H9 (cell line): ENCODE measurements around the gene CAB39. TPM values are rescaled to one million over a fixed set of nuclear protein-coding genes. Genes with fewer than 3 reads are reported as not detected.

Source experiments
- DNase-seq: peaks from one replicate; pipeline ENCODE4 v3.0.0-alpha.2; 2017
- H2AFZ ChIP-seq: one replicate; pipeline ENCODE4 v1.6.1; 2013; ENCODE audit warnings: mild to moderate bottlenecking, low read length, control low read depth, moderate library complexity
- H2AK5ac ChIP-seq: 2 replicates; pipeline ENCODE4 v1.6.1; 2013; ENCODE audit warnings: low read length, control low read depth, mixed read lengths; ENCODE audit not compliant: insufficient read length
- H2BK120ac ChIP-seq: one replicate; pipeline ENCODE4 v1.6.1; 2013; ENCODE audit warnings: low read depth, mild to moderate bottlenecking, low read length, control low read depth, inconsistent platforms; ENCODE audit not compliant: poor library complexity, severe bottlenecking
- H2BK12ac ChIP-seq: 2 replicates; pipeline ENCODE4 v1.6.1; 2013; ENCODE audit warnings: low read length, control low read depth, mixed read lengths, low read depth; ENCODE audit not compliant: insufficient read length
- H2BK15ac ChIP-seq: 2 replicates; pipeline ENCODE4 v1.6.1; 2013; ENCODE audit warnings: low read depth, low read length, control low read depth
- H2BK20ac ChIP-seq: one replicate; pipeline ENCODE4 v1.6.1; 2013; ENCODE audit warnings: low read depth, mild to moderate bottlenecking, low read length, control low read depth, inconsistent platforms; ENCODE audit not compliant: poor library complexity, severe bottlenecking
- H2BK5ac ChIP-seq: 2 replicates; pipeline ENCODE4 v1.6.1; 2013; ENCODE audit warnings: low read length, control low read depth, mixed read lengths; ENCODE audit not compliant: insufficient read length
- H3K14ac ChIP-seq: 2 replicates; pipeline ENCODE4 v1.6.1; 2013; ENCODE audit warnings: low read length, control low read depth; ENCODE audit not compliant: insufficient read depth
- H3K18ac ChIP-seq: 2 replicates; pipeline ENCODE4 v1.6.1; 2013; ENCODE audit warnings: low read depth, mild to moderate bottlenecking, mixed read lengths, low read length, control low read depth; ENCODE audit not compliant: insufficient read length
- H3K23ac ChIP-seq: 2 replicates; pipeline ENCODE4 v1.6.1; 2013; ENCODE audit warnings: low read length, control low read depth, mixed read lengths, low read depth; ENCODE audit not compliant: insufficient read length
- H3K23me2 ChIP-seq: 2 replicates; pipeline ENCODE4 v1.6.1; 2013; ENCODE audit warnings: low read depth, mild to moderate bottlenecking, mixed read lengths, low read length, control low read depth; ENCODE audit not compliant: insufficient read length, poor library complexity, severe bottlenecking
- H3K27ac ChIP-seq: 2 replicates; pipeline ENCODE4 v1.5.1; 2013; ENCODE audit warnings: low read length, control low read depth, mixed read lengths, low read depth; ENCODE audit not compliant: insufficient read length
- H3K27me3 ChIP-seq: 2 replicates; pipeline ENCODE4 v1.6.1; 2013; ENCODE audit warnings: low read length, control low read depth, inconsistent platforms; ENCODE audit not compliant: insufficient read depth
- H3K4ac ChIP-seq: 2 replicates; pipeline ENCODE4 v1.6.1; 2013; ENCODE audit warnings: low read depth, mild to moderate bottlenecking, control low read depth, inconsistent platforms, low read length, moderate library complexity
- H3K4me1 ChIP-seq: 2 replicates; pipeline ENCODE4 v1.6.1; 2013; ENCODE audit warnings: low read length, control low read depth, inconsistent platforms; ENCODE audit not compliant: insufficient read depth
- H3K4me2 ChIP-seq: 2 replicates; pipeline ENCODE4 v1.6.1; 2013; ENCODE audit warnings: low read length, control low read depth, mixed read lengths; ENCODE audit not compliant: insufficient read length, insufficient read depth
- H3K56ac ChIP-seq: 2 replicates; pipeline ENCODE4 v1.6.1; 2013; ENCODE audit warnings: low read depth, mild to moderate bottlenecking, mixed read lengths, low read length, control low read depth; ENCODE audit not compliant: insufficient read length
- H3K79me1 ChIP-seq: 2 replicates; pipeline ENCODE4 v1.6.1; 2013; ENCODE audit warnings: low read depth, mild to moderate bottlenecking, moderate library complexity, low read length, control low read depth, inconsistent platforms; ENCODE audit not compliant: insufficient read depth, poor library complexity, severe bottlenecking
- H3K79me2 ChIP-seq: 2 replicates; pipeline ENCODE4 v1.6.1; 2013; ENCODE audit warnings: low read length, control low read depth, inconsistent platforms; ENCODE audit not compliant: insufficient read depth
- H3K9ac ChIP-seq: 2 replicates; pipeline ENCODE4 v1.6.1; 2013; ENCODE audit warnings: low read length, control low read depth, mixed read lengths; ENCODE audit not compliant: insufficient read length; ENCODE audit errors: extremely low read depth
- H3K9me3 ChIP-seq: one replicate; pipeline ENCODE4 v1.6.1; 2013; ENCODE audit warnings: low read depth, low read length, inconsistent platforms; ENCODE audit not compliant: control insufficient read depth
- H3T11ph ChIP-seq: one replicate; pipeline ENCODE4 v1.6.1; 2013; ENCODE audit warnings: mild to moderate bottlenecking, low read length, control low read depth, inconsistent platforms
- H4K20me1 ChIP-seq: one replicate; pipeline ENCODE4 v1.6.1; 2013; ENCODE audit not compliant: control insufficient read depth, insufficient read length, insufficient read depth
- H4K5ac ChIP-seq: 2 replicates; pipeline ENCODE4 v1.6.1; 2013; ENCODE audit warnings: low read depth, mild to moderate bottlenecking, mixed read lengths, low read length, control low read depth; ENCODE audit not compliant: insufficient read length
- H4K8ac ChIP-seq: replicated peaks from 2 replicates; pipeline ENCODE4 v1.6.1; 2013; ENCODE audit warnings: low read length, control low read depth, mixed read lengths, low read depth; ENCODE audit not compliant: insufficient read length
- H4K91ac ChIP-seq: 2 replicates; pipeline ENCODE4 v1.6.1; 2013; ENCODE audit warnings: low read depth, mild to moderate bottlenecking, moderate library complexity, mixed read lengths, low read length, control low read depth; ENCODE audit not compliant: insufficient read length
- H3K27ac Mint-ChIP-seq, 3 experiments: 2 replicates in 2 of 3; 3 replicates in 1 of 3; pipeline ENCODE4 v1.8.0; 2020 to 2021; ENCODE audit warnings: mixed read lengths in 3 of 3, mild to moderate bottlenecking in 1 of 3, moderate library complexity in 1 of 3
- H3K27me3 Mint-ChIP-seq: 2 replicates; pipeline ENCODE4 v1.8.0; 2021; ENCODE audit warnings: low read depth, mild to moderate bottlenecking, moderate library complexity, mixed read lengths
- H3K36me3 Mint-ChIP-seq, 3 experiments: 2 replicates in 2 of 3; 3 replicates in 1 of 3; pipeline ENCODE4 v1.8.0; 2020 to 2021; ENCODE audit warnings: low read depth in 3 of 3, mixed read lengths in 3 of 3; ENCODE audit not compliant: insufficient read depth in 1 of 3
- H3K4me1 Mint-ChIP-seq, 2 experiments: 2 replicates each; pipeline ENCODE4 v1.8.0; 2020; ENCODE audit warnings: mixed read lengths in 2 of 2
- H3K4me3 Mint-ChIP-seq, 2 experiments: 2 replicates in 1 of 2; 3 replicates in 1 of 2; pipeline ENCODE4 v1.8.0; 2020 to 2021; ENCODE audit warnings: mild to moderate bottlenecking in 2 of 2, mixed read lengths in 2 of 2, moderate library complexity in 1 of 2
- H3K9me3 Mint-ChIP-seq, 2 experiments: 2 replicates in 1 of 2; 3 replicates in 1 of 2; pipeline ENCODE4 v1.8.0; 2020; ENCODE audit warnings: mild to moderate bottlenecking in 2 of 2, mixed read lengths in 2 of 2, moderate library complexity in 1 of 2
- CTCF ChIP-seq: fragments of 200-600 bp; sonication (generic); conservative IDR thresholded peaks from 3 replicates; pipeline ENCODE4 v1.8.0; 2021; ENCODE audit warnings: antibody characterized with exemption, mild to moderate bottlenecking
- WGBS: extraction: QIAGEN DNeasy Blood & Tissue Kit; methylation state at CpG from one replicate; pipeline ENCODE4 v1.1.7; 2013; ENCODE audit warnings: missing lambda C conversion rate, low lambda C conversion rate, mixed read lengths; ENCODE audit not compliant: insufficient read length; ENCODE audit errors: extremely low coverage; 5-methylcytosine and 5-hydroxymethylcytosine counted together
- total RNA-seq: library from RNA; stranded (reverse); gene quantifications from 2 replicates; pipeline ENCODE4 v1.2.1, GENCODE V29; 2021

CAB39 gene
- total RNA-seq, 1 experiment from 2014 or later: 42.7 TPM

- Mint-ChIP-seq H3K27ac (no peak overlapping the region), H3K27me3 (no peaks in the 10 kb centered on the region; the same call in 1 of the 2 replicates), H3K36me3 (peaks cover 26 to 30% (median 27%) of the 10 kb centered on the region in 3 experiments), H3K4me1 (peaks cover 6 to 9% of the 10 kb centered on the region in 2 experiments; a peak in 2 of 4 replicates), H3K9me3 (peaks cover 4 to 5% of the 10 kb centered on the region in 2 experiments; a peak in 1 of 5 replicates), H3K4me3 (no peak overlapping the region)
- Histone ChIP-seq H3K27ac (no peak overlapping the region), H2BK5ac (no peak overlapping the region), H4K20me1 (no peaks in the 10 kb centered on the region), H3K4me1 (no peaks in the 10 kb centered on the region; the same call in 1 of the 2 replicates), H2BK120ac (no peak overlapping the region), H3K79me1 (no peaks in the 10 kb centered on the region), H4K91ac (no peak overlapping the region), H3K56ac (no peak overlapping the region), H3K9me3 (no peaks in the 10 kb centered on the region), H3T11ph (no peak overlapping the region), H2BK12ac (no peak overlapping the region), H2BK20ac (no peak overlapping the region), H2AFZ (no peak overlapping the region), H3K4me2 (no peak overlapping the region), H2AK5ac (no peak overlapping the region), H4K8ac (no peak overlapping the region), H3K79me2 (peaks cover 1% of the 10 kb centered on the region; the same call in 1 of the 2 replicates), H3K4ac (no peak overlapping the region), H2BK15ac (no peak overlapping the region), H3K23ac (no peak overlapping the region), H3K23me2 (no peaks in the 10 kb centered on the region), H3K18ac (no peak overlapping the region), H3K9ac (no peak overlapping the region), H3K27me3 (no peaks in the 10 kb centered on the region), H3K14ac (no peak overlapping the region), H4K5ac (no peak overlapping the region)
- no peak for DNase-seq
- TF ChIP-seq CTCF: no peak
- WGBS: no CpG with 5 or more reads among the region's 5 CpGs
Measured at GRCh38 chr2:230805353-230806017, 92.8 kb downstream of the CAB39 start.
